Islet of Langerhans (tissue), 1 donor: Measurements from ENCODE around the gene AQP12A.
"Not testable (repeated sequence)": the region's sequence is repeated elsewhere in the genome, so short reads cannot be mapped to it uniquely, and the experiment has no call there.

Source experiments
- FAIRE-seq: peaks from one replicate; lab custom pipeline; 2011; peaks lifted over from hg19 to GRCh38; lab: Jason Lieb, UNC

The AQP12A gene

DNA sequence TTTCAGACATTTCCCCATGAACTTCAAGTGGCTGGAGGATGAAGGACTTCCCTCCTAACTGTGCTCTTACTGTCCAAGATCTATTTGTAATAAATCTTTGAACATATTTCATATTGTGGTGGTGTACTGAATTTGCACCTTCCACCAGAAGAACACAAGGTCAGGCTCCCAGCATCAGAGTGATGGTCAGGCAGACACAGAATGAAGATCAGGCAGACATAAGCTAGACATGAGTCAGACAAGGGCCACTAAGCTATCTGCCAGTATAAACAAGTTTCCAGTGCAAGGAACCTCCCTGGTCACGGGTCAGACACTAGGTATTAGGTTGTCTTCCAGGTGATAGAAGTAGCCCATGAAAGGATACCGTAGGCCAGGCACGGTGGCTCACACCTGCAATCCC, 29.0 kb upstream of the AQP12A start:
- FAIRE-seq, result no peak

DNA sequence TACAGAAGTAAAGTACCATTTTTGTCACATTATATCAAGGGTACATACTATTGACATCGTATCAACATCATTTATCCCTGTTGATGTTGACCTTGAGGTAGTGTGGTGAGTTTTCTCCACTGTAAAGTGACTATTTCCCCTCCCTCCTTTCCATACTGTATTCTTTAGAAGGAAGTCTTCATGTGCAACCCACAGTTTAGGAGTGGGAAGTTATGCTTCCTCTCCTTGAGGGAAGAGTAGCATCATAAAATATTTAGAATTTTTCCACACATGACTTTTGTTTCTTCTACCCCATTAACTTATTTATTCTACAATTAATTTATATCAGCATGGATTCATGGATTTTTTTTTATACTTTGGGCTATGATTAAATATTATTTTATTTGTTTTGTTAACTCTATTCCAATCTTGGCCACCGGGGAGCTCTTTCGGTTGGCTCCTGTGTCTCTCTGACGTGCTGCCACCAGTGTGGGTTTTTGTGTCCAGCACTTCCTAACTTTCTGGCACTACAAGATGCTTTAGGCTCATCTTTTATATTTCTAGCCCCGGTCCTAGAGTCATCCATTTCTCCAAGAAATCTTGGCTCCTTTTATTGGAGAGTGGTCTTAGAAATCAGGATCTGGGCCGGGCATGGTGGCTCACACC, 28.0 kb upstream of the AQP12A start:
- FAIRE-seq, result no peak

DNA sequence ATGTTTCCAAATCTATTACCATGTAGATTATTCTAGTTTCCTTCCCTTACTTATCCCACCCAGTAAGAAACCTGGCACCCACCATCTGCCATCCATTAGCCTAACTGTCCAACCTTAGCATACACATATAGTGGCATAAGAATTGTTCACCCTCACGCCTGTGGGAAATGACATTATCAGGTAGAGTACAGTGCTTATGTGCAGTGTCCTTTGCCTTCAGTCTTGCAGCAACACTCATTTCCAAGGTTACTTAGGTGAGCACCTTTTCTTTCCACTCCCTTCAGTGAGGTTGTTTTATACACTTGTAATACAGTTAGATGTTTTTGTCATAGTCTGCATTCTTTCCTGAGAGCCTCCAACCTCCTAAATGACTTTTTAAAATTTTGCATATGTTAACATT, 27.0 kb upstream of the AQP12A start:
- no peak for FAIRE-seq

DNA sequence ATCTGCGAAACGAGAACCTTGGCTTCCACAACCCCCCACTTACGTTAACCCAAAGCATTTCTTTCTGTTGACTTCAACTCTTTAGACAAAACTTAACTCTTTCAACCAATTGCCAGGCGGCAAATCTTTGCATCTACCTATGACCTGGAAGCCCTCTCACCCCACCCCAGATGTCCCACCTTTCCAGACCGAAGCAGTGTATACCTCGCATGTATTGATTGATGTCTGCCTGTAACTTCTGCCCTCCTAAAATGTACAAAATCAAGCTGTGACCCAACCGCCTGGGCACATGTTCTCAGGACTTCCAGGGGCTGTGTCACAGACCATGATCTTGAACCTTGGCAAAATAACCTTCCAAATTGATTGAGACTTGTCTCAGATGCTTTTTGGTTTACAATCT, 21.3 kb upstream of the AQP12A start:
- FAIRE-seq, result no peak

DNA sequence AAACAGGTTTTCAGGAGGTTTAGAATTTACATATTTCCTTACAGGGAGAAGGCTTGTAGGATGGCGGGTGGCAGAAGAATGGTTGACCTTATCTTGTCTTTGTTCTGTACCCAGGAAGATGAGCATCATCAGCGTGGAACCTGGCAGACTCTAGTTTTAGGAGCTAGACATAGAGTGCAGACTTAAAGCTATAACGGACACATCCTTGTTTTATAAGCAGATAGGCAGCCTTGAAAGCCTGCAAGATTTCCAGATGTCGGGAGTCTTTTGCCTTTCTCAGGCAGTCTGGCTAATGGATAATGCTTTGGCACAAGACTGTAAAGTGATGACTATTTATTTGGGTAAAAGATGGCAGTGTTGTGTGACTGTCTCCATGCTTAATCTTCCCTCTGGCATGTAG, 20.7 kb upstream of the AQP12A start:
- no peak for FAIRE-seq

DNA sequence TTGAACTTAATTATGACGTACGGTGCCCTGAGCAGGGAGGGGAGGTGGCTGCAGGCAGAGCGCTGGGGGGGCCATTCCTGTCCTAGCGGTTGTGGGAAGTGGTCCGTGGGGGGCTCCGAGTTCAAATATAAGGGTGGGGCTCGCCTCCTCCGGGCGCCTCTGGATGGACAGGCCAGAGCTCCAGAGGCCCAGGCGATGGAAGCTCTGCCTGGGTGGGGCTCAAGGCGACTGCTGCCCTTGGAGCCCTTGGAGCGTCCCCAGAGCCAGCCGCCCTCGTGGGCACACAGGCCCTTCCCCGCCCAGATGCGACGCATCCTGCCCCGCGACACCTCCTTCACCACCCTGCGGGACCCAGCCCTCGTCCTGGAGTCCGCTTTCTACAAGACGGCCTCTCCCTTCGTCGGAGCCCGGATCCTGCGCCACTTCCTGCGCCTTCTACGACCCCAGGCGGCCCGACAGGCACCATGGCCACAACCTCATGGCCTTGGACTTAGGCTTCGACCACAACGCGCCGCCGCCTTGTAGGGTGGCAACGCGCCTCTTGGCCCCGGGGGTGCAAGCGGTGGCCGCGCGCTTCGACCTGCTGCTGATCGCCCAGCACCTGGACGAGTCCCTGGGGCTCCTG, 19.5 kb upstream of the AQP12A start:
- FAIRE-seq, result no peak

DNA sequence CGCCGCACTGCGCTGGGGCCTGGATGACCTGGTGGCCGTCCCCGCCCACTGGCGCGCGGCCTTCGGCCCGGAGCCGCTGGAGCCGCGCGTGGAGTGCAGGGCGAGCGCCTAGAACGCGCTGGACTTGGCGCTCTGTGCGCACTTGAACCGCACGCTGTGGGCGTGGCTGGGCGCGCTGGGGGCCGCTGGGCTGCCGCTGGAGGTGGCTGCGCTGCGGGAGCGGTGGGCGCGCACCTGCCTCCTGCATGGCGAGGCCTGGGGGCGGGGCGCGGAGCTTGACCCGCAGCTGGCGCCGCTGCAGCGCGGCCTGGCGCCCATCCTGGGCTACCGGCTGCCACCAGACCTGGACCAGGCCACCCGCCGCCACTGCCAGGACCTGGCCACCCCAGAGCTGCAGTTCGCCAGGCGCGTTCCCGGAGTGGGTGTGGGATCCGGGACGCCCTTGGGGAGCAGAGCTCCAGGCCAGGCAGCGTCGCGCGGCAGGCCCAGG, 18.9 kb upstream of the AQP12A start:
- FAIRE-seq, result no peak

DNA sequence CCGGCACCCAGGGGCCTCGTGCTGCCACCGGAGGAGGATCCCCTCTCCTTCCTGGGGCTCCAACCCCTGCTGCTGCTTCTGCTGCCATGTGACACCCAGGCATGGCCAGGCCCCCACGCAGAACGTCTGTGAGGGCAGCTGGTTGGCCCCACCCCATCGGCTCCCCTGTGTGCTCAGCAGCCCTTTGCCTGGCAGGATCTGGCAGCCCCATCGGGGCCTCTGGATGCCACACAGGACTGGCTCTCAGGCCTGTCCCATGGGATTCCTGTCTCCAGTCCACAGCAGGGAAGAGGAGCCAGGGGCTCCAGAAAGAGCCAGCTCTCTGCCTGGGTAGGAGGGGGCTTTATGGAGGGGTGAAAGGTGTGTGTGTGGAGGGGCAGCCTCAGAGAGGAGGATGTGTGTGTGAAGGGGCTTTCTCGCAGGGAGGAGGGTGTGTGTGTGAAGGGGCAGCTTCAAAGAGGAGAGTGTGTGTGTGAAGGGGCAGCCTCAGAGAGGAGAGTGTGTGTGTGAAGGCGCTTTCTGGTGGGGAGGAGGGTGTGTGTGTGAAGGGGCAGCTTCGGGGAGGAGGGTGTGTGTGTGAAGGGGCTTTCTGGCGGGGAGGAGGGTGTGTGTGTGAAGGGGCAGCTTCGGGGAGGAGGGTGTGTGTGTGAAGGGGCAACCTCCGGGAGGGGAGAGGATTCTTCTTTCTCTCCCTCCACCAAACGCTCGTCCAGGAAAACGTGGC, 17.0 kb upstream of the AQP12A start:
- not testable (repeated sequence) for FAIRE-seq

DNA sequence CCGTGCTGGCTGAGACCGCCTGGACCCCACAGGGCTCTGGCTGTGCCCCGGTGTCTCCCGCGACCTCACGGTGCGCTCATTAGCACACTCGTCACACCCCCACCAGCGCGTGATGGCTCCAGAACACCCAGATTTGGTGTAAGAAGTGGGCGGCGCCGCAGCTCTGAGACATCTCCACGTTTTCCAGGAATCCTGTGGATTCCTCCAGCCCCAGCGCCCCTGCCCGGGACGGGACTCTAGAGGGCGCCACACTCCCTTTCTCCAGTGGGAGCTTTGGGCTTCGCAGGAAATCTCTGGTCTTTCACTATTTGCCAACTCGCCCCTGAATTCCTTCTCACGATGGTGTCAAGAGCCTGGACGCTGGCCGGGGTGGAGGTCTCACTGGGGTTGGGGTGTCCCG, 16.3 kb upstream of the AQP12A start:
- not testable (repeated sequence) for FAIRE-seq

DNA sequence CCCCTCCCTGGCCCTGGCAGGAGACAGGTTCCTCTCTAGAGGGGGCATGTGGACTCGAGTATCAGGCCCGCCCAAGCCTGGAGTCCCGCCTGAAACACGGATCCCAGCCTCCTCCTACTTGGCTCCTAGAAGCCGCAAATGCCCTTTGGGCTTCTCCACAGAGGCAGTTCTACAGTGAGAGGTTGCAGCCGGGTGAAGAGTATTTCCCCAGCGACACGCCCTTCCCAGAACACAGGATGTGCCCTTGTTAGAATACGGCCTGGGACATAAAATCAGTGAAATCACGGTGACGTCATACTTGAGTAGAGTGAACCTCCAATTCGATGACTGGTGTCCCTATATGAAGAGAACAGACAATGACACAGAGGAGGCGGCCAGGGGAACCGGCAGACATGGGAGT, 13.6 kb upstream of the AQP12A start:
- FAIRE-seq, result not testable (repeated sequence)

DNA sequence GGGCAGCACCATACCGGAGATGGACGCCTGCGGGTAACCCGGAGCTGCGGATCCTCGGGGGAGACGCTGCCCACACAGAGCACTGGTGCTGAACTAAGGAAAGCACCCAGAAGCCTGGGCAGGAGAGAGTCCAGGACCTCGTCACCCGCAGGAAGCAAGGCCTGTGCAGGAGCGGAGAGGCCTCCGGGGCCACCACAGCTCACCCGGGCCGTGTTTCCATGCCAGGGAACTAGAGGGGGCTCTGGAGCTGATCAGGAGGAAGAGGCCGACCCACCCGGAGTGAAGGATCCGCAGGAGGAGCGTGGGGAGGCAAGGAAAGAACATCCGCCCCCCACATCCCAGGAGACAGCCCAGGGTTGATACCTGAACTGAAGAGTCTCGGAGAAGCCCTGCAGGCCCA, 12.8 kb upstream of the AQP12A start:
- not testable (repeated sequence) for FAIRE-seq

DNA sequence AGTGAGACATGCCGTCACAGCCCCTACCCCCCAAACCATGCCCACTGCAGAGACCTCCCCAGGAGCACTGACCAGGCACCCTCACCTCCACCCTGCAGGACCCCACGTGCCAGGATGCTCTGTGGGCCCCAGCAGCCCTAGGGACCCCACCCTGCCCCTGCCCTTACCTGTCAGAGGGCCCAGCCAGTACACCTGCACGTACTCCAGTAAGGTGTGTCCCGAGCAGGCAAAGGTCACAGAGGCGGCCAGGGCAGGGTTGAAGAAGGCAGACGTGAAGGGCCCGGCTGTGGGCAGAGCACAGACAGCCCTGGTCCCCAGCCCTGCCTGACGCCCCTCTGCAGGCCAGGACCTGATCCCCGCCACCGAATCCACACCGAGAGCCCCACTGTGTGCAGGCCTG, 11.5 kb upstream of the AQP12A start:
- not testable (repeated sequence) for FAIRE-seq

DNA sequence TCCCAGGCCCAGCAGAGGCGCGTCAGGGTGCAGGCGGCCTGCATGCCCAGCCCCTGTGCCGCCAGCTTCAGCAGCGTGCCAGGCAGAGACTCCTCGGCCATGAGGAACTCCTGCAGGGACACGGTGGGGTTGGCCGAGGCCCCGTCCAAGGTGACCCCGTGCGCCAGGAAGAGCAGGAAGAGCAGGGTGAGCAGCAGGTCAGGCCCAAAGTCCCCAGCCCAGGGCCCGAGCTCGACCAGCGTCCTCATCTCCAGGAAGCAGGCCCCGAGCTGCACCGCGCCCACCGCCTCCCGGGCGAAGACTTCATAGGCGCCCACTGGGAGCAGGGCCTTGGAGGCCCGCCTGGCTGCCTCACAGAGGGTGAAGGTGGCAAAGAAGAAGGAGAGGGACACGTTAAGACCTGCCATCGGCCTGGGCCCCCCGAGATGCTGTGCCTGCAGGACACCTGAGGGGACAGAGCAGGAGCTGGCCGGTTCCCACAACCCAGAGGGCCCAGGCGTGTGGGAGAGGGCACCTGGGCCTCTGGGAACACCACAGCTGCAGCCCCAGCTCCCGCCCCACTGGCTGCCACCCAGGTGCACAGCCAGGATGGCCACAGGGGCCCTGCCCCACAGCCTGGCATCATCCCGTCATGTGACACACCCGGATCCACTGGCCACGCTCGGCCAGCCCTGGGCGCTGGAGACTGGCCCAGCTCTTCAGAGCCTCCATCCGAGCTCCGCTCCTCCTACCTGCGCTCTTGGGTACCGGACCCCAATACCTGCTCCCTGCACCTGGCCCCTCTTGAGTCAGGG, 9.0 kb upstream of the AQP12A start, which contains the start of gene AQP12B:
TSS of gene AQP12B (minus strand) at position 455 of the 794 bp plus-strand sequence. CDS start at position 407, 48 bp downstream.
- FAIRE-seq, result not testable (repeated sequence)

DNA sequence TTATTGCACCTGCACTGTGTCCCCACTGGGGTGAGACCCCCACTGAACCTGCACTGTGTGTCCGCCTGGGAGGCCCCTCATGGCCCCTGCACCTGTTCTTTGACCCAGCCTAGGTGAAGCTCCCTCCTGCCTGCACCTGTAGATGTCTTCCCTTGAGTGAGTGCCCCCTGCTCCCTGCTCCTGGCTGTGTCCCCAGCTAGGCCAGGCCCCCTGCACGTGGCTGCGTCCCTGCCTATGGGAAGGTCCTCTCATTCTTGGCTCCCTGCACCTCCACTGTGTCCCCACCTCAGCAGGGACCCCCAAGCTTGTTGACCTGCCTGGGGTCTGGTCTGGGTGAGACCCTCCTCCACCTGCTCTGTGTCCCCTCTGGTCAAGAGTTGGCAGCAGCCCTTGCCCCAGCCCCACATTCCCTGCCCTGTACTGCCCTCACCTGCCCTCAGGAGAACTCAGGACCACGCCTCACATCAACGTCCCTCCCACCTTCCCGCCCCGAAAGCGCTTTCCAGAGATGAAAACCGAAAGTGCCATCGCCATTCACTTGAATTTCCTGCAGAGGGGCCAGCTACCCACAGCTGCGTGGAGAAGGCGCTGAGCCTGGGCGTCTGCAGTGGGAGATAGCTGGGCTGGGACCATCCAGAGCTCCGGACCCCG, 8.2 kb upstream of the AQP12A start:
- FAIRE-seq, result not testable (repeated sequence)

DNA sequence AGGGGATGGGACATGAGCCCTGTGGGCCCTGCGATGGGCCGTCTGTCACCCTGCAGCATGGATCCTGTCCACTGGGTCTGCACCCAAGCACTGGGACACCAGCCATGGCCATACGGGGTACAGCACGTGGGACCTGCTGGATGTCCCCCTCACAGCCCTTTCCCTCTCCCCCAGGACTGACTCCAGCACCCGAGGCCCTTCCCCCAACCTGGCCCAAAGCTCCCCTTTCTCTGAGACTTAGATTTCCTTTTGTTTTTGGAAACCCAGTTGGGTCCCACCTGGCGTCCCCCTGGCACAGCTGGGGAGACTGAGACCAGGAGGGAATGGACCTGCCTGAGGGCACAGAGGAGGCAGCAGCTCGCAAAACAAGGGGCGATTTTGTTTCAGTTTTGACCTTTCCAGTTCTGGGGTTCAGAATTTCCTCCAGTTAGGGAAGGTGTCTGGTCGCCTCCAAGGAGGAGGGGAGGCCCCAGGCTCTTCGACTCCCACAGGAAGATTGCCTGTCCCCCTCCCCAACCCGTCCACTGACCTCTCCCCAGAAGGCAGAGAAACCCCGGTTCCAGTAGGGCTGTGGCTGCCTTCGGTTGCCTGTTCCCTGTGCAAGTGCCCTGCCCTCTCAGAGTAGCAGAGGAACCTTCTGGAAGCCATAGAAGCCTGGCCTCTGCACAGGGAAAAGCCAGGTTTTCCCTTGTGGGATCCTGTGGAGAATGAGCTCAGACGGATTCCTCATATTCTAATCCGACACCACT, 7.5 kb upstream of the AQP12A start:
- FAIRE-seq, result not testable (repeated sequence)

DNA sequence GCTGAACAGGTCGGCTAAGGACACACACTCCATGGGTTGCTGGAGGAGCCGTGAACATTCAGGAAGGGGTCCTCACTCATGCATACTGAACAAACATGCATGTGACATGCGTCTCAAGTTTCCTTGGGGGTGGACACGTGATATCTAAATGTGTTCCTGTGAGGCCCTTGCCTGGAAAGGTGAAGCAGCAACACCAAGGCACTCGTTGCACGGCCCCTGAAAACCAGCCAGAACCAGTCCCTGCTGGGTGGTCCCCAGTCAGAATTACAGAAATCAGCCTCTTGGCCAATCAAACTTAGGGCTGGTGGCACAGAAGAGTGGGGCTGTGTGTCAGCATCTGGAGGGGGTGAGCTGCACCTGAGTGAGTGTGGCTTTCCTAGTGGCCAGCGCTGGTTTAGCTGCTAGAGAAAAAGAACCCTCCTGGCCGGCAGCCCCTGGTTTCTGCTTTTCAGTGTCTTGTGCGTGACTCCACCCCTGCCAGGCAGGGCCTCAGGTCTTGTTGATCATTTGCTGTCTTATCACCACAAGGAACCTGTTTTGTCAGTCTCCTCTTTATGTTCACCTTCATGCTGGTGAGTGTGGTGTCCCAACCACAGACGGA, 5.8 kb upstream of the AQP12A start:
- no peak for FAIRE-seq

DNA sequence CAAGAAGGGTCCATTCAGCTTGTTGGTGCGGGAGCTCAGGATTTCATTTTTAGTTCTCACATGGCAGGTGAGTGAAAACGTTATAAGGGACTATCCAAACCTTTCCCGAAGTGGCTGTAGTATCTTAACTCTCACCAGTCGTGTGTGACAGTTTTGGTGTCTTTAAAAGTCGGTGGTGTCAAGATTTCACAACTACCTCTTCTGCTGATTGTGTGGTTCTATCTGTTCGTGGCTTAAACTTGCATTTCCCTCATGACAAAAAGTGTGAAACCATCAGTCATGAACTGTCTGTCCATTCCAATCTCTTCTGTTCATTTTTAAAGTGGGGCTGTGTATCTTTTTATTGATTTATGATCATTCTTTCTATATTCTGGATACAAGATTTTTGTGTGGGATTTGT, 5.2 kb upstream of the AQP12A start:
- FAIRE-seq, result no peak

DNA sequence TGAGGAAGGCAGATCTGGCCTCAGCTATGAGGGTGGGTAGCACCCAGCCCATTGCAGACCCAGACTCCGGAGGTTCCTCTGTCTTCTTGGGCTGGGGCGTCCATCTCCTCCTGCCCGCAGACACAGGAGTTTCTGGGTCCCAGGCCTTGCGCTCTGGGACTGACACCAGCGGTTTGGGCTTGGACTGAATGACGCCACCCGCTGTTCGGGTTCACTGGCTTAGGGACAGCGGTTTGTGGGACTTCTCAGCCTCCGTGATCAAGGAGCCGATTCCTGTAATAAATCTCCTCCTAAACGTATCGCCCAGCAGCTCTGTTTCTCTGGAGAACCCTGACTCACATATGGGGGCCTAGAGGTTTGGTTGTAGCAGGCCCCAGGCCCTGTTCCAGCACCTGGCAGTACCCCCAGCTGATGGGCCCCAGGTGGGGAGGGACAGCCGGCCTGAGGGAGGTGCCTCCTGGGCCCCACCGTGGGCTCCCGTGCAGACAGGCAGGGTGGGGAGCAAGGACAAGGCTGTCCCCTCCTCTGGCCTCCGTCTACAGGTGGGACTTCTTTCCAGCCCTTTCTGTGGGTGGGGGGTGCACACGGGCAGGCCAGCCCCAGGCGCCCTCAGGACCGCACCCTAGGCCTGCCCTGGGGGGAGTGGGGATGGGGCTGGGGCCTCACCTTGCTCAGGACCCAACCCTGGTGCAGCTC, 4.5 kb upstream of the AQP12A start:
- no peak for FAIRE-seq

DNA sequence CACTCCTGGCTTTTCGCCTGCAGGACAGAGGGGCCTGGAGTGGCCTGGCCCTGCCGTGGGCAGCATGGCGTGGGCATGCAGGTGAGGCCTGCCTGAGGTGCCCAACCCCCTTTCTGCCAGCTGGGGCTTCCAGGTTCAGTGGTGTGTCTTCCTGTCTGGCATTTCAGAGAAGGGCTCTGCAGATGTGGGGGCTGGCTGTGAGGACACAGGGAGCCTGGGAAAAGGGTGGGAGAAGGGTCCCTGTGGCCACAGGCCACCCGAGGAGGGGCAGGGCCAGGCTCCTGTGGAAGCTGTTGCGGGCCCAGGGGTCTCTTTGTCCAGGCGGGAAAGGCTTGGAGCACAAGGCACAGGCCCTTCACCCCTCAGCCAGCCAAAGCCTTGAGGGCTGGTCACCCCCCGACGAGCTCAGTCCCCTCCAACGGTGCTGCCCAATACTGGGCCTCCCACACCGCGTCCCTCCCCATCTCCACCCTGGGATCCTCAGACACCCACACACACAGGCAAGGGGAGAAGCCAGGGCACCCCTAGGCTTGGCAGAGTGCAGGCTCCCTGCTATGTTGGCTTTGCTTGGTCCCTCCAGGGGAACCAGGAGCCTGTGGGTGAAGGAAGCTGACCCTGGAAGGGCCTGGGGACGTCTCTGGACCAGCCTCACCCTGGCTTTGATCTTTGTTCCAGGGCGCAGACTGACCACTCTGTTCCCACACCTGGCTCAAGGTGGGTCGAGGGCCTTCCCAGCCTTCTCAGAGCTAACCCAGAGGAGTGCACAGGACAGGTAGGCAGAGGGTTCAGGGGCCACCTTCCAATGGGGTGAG, 3.7 kb upstream of the AQP12A start:
- FAIRE-seq, result no peak
